Pancreas (tissue), 10 donors: ENCODE measurements around the gene CAMKMT. TPM values are rescaled to one million over a fixed set of nuclear protein-coding genes. Genes with fewer than 3 reads are reported as not detected.
A peak's percentile ranks its signal among the peaks of the same experiment; 100 is the strongest.

Source experiments
- ATAC-seq, 4 donors: fragments of 200-7000 bp; cut with Tn5 transposase; one replicate each; pipeline versions ENCODE4 v1.8.0 to v1.9.1; 2020; ENCODE audit warnings: mild to moderate bottlenecking in 4 of 4, moderate library complexity in 4 of 4
- DNase-seq, 6 donors: peaks; one replicate each; pipeline ENCODE4 v3.0.0-alpha.2; 2020
- FAIRE-seq: peaks from 2 replicates; lab custom pipeline; 2012; peaks lifted over from hg19 to GRCh38; lab: Jason Lieb, UNC
- H3K27ac ChIP-seq, 4 donors: fragments of 200-600 bp; sonication (generic); 1 replicate in 3 of 4; 2 replicates in 1 of 4; pipeline versions ENCODE4 v1.5.0 to v1.8.0; 2020
- H3K27me3 ChIP-seq, 4 donors: fragments of 200-600 bp; one replicate each; pipeline ENCODE4 v1.8.0; 2021
- H3K36me3 ChIP-seq, 3 donors: fragments of 200-600 bp; sonication (generic) in 1 of 3; one replicate each; pipeline versions ENCODE4 v1.5.0 to v1.8.0; 2020 to 2021
- H3K4me1 ChIP-seq, 3 donors: fragments of 200-600 bp; one replicate each; pipeline ENCODE4 v1.8.0; 2021
- H3K4me3 ChIP-seq, 4 donors: fragments of 200-600 bp; sonication (generic) in 2 of 4; one replicate each; pipeline versions ENCODE4 v1.5.0 to v1.8.0; 2020 to 2021
- H3K9me3 ChIP-seq, 4 donors: fragments of 200-600 bp; one replicate each; pipeline ENCODE4 v1.8.0; 2021
- WGBS, 2 donors: extraction: QIAGEN DNeasy Blood & Tissue Kit; methylation state at CpG; one replicate each; pipeline ENCODE4 v1.1.7; 2013; 5-methylcytosine and 5-hydroxymethylcytosine counted together
- intact Hi-C, 3 donors: fragments of 100-400 bp; cut with DNase I; formaldehyde crosslinking; loops; one replicate each; pipeline versions ENCODE4 v1.11.1 to v1.14.2; 2022
- polyA plus RNA-seq, 2 donors: library from polyadenylated mRNA; stranded (reverse); fragments of 200-250 nt; gene quantifications; one replicate each; pipeline ENCODE4 v1.2.3, GENCODE V29; 2013
- total RNA-seq, 6 donors: library from RNA; stranded (reverse); fragmentation: NEBNext Ultra II Directional in 4 of 6; extraction: Animal tissue kit (Norgen Biotek cat#: 25700) in 4 of 6; gene quantifications; one replicate each; pipeline versions ENCODE4 v1.2.1 to v1.2.4, GENCODE V29; 2021 to 2023
- TF ChIP-seq, protein P1 (sequence below), 4 donors: fragments of 200-600 bp; sonication (generic) in 3 of 4; IDR thresholded peaks; one replicate each; pipeline versions ENCODE4 v1.5.0 to v1.8.0; 2021; ENCODE audit warnings: antibody characterized with exemption in 4 of 4
- donor health status: healthy with polysubstance abuse.
- donor health status: DM: no; HTN: no; CAD: no; lungs with moderate emphysema.
- donor health status: DM: no; HTN: no; CAD: no.
- donor health status: control.
- donor health status: control.
- donor health status: Bipolar disorder and iron deficiency.
- donor health status: DM: yes; HTN: yes; CAD: no.
- donor health status: DM: no; HTN: no; CAD: no.
- donor health status: DM: no; HTN: no; CAD: no.
- donor health status: DM: yes; HTN: yes; CAD: no.

The CAMKMT gene
- total and polyA plus RNA-seq, 8 donors: 4.6 to 11.9 (median 8.3) TPM

DNA sequence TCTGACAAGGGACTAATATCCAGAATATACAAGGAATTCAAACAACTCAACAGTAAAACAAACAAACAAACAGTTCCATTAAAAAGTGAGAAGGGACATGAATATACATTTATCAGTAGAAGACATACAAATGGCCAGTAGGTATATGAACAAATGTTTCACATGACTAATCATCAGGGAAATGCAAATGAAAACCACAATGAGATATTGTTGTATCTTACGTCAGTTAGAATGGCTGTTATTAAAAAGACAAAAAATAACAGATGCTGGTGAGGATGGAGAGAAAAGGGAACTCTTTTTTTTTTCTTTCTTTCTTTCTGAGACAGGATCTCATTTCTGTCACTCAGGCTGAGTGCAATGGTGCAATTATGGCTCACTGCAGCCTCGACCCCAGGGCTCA lies 175.5 kb downstream of the CAMKMT start:
- DNase-seq: no peak
- intact Hi-C loops: no loop called here
- H3K27ac ChIP-seq: no peak overlapping the region
- 93 to 100% methylated on average over 2 of the region's 2 CpGs for WGBS, 2 donors
- no peaks in the 10 kb centered on the region for H3K36me3 ChIP-seq
- no peak for FAIRE-seq
- H3K9me3 ChIP-seq: no peaks in the 10 kb centered on the region
- H3K4me1 ChIP-seq: peaks cover 0 to 1% (median 0%) of the 10 kb centered on the region in 3 donors
- TF ChIP-seq, protein P1, sequence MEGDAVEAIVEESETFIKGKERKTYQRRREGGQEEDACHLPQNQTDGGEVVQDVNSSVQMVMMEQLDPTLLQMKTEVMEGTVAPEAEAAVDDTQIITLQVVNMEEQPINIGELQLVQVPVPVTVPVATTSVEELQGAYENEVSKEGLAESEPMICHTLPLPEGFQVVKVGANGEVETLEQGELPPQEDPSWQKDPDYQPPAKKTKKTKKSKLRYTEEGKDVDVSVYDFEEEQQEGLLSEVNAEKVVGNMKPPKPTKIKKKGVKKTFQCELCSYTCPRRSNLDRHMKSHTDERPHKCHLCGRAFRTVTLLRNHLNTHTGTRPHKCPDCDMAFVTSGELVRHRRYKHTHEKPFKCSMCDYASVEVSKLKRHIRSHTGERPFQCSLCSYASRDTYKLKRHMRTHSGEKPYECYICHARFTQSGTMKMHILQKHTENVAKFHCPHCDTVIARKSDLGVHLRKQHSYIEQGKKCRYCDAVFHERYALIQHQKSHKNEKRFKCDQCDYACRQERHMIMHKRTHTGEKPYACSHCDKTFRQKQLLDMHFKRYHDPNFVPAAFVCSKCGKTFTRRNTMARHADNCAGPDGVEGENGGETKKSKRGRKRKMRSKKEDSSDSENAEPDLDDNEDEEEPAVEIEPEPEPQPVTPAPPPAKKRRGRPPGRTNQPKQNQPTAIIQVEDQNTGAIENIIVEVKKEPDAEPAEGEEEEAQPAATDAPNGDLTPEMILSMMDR (IDR thresholded peaks at IDR 0.05): no peak
- no peaks in the 10 kb centered on the region for H3K27me3 ChIP-seq
- no peak overlapping the region for H3K4me3 ChIP-seq
- no peak for ATAC-seq

DNA sequence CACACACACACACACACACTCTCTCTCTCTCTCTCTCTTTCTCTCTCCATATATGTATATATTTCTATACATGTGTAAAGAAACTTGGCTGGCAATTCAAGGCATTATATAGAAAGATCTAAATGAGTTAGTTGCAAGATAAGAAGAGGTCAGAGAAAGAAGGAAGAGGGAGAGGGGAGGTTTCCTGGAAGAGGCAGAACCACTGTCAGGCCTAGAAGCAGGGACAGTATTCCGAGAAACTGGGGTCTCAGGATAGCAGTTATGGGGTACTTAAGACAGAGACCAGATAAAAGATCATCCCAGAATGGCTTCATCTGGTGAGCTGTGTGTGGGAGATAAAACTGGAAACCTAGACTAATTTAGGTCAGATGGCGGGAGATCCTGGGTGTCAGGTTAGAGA lies 180.8 kb downstream of the CAMKMT start:
- no peak for FAIRE-seq

DNA sequence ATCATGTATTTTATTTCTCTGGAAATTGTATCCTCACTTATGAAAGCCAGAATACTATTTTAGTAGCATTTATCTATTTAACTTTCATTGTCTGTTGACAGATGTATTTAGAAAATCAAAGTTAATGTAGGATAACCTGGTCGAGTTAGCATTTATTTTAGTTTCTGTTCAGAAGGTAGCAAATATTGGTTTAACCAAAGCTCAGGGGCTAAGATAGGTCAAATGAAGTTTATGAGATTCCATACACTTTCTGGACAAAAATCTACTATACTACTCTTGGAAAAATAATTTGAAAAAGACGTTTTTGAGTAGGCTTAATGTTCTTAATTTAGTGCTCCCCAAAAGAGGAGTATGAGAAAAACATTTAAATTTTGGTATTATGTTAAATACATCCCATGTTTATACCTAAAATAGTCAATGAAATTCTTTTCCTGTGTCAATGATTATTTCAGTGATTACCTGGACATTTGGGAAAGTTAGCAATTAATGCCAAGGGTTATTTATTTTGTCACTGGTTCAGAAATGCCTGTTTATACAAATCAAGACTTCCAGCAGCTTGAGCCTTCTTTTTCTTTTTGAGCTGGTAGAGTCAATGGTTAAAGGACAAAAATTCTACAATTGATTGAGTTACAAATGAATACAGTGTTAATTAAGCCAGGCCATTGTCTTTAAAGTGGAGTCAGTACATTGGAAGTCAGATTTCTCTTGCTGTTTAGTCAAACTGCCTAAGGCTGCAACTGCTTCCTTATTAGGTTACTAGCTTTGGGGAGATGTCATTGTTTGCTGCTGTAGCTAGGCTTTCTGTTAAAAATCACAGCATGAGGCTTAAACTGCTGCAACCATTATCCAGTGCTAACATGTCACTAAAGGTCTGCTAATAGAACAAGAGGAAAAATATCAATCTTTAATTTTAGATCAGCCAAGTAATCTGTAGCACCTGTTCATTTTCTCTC lies 182.3 kb downstream of the CAMKMT start:
- FAIRE-seq: no peak
- no peaks in the 10 kb centered on the region for H3K9me3 ChIP-seq
- peak in 3 of 4 donors; percentile 20 to 53 (median 46) for ATAC-seq
- no peak for DNase-seq
- H3K36me3 ChIP-seq: no peaks in the 10 kb centered on the region
- no peak overlapping the region for H3K4me3 ChIP-seq
- H3K27ac ChIP-seq: no peak overlapping the region
- no peaks in the 10 kb centered on the region for H3K27me3 ChIP-seq
- WGBS, 2 donors: 44 to 49% methylated on average over 2 of the region's 2 CpGs
- H3K4me1 ChIP-seq: peaks cover 6 to 12% (median 6%) of the 10 kb centered on the region in 3 donors
- TF ChIP-seq, protein P1 (IDR thresholded peaks at IDR 0.05): no peak
- intact Hi-C loops: no loop called here

More for the DNA sequence above, 180.8 kb downstream of the CAMKMT start:
- H3K4me1 ChIP-seq: peaks cover 6 to 12% (median 6%) of the 10 kb centered on the region in 3 donors
- intact Hi-C loops: no loop called here
- no peaks in the 10 kb centered on the region for H3K27me3 ChIP-seq
- no peaks in the 10 kb centered on the region for H3K9me3 ChIP-seq
- H3K36me3 ChIP-seq: no peaks in the 10 kb centered on the region
- WGBS, 2 donors: 61 to 97% methylated on average over 2 of the region's 2 CpGs
- H3K4me3 ChIP-seq: no peak overlapping the region
- no peak overlapping the region for H3K27ac ChIP-seq
- ATAC-seq (no peak), DNase-seq (no peak)
- TF ChIP-seq, protein P1 (IDR thresholded peaks at IDR 0.05): no peak

DNA sequence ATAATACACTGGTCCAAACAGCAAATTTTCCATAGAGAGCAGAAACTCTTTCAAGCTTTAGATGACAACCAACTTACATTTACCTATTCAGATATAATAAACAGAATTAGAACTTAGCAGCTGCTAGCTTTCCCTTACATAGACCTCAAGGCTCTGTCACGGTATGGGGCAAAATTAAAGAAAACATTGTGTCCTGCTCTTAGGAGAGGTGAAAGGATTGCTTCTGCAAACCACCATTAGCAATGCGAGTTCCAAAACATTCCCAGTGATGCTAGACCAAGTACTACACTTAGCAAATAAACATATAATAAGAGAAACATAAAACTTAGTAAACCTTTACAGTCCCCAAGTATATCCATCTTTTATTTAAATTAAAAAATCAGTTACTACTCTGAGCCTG lies 183.3 kb downstream of the CAMKMT start:
- ATAC-seq (no peak), FAIRE-seq (no peak), DNase-seq (no peak)
- intact Hi-C loops: no loop called here
- peaks cover 6 to 12% (median 6%) of the 10 kb centered on the region in 3 donors for H3K4me1 ChIP-seq
- 59 to 67% methylated on average over 2 of the region's 2 CpGs for WGBS, 2 donors
- H3K9me3 ChIP-seq: no peaks in the 10 kb centered on the region
- no peak overlapping the region for H3K4me3 ChIP-seq
- no peak overlapping the region for H3K27ac ChIP-seq
- H3K36me3 ChIP-seq: no peaks in the 10 kb centered on the region
- TF ChIP-seq, protein P1 (IDR thresholded peaks at IDR 0.05): no peak
- no peaks in the 10 kb centered on the region for H3K27me3 ChIP-seq
